ENCODE results near the gene ATP10A. TPM values are rescaled to one million over a fixed set of nuclear protein-coding genes. Genes with fewer than 3 reads are reported as not detected.

Gene ATP10A
- total and polyA plus RNA-seq, 9 of the 15 experiments (the other 6 are each of a cell fraction or from before 2014, with no cell fraction given), result 0.09 TPM; not detected in 8

DNA sequence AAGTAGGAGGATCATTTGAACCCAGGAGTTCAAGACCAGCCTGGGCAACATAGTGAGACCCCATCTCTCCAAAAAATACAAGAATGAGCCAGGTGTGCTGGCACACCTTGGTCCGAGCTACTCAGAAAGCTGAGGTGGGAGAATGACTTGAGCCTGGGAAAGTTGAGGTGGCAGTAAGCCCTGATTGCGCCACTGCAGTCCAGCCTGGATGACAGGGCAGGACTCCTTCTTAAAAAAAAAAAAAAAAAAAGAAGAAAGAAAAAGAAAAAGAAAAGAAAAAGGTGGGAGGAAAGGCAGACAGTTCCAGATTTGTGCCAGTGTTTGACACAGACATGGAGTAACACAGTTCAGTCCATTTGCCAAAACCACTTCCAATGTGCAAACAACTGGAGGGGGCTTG lies 75.7 kb downstream of the ATP10A start:
- no peak for DNase-seq (ENCODE audit: extremely low read depth in 1 of 4, low spot score in 3 of 4)
- intact Hi-C loops (cut with micrococcal nuclease) (no loop called here), in situ Hi-C loops (cut with MboI) (no loop called here)
- peaks cover 8 to 11% of the 10 kb centered on the region in 2 experiments; a peak in 3 of 5 replicates for H3K4me1 ChIP-seq (replicated peaks in 1 of 2; ENCODE audit: control insufficient read depth in 2 of 2, insufficient read depth in 2 of 2, low read length in 2 of 2)
- no peak overlapping the region for H3K4me3 ChIP-seq
- ChIA-PET CTCF (ENCODE audit: low intra/inter-chr PET ratio) (interaction anchor here (0.6 kb wide), 1 partner anchor 521 kb away, joined by 3 read pairs; no protein-coding TSS in a partner anchor), POLR2A (interaction anchor here (0.9 kb wide), 1 partner anchor 9 kb away, joined by 3 read pairs; no protein-coding TSS in a partner anchor)
- no peaks in the 10 kb centered on the region for H3K79me2 ChIP-seq (ENCODE audit: control insufficient read depth, insufficient read depth, low read length)
- no peak overlapping the region for H3K27ac ChIP-seq (ENCODE audit: extremely low read depth, low read depth, low read length)
- H3K9me3 ChIP-seq (replicated peaks; ENCODE audit: control insufficient read depth, insufficient read depth, low read depth, low read length), result no peaks in the 10 kb centered on the region
- no peaks in the 10 kb centered on the region for H3K36me3 ChIP-seq (ENCODE audit: control insufficient read depth, insufficient read depth, low read length)
- H3K9me1 ChIP-seq (ENCODE audit: control insufficient read depth, insufficient read depth, low read length), result no peaks in the 10 kb centered on the region
- no peak overlapping the region for H3K4me2 ChIP-seq (ENCODE audit: insufficient read depth, low read length)
- ATAC-seq, result no peak
- H3K9ac ChIP-seq (ENCODE audit: insufficient read depth in 1 of 2, low read depth in 2 of 2, low read length in 2 of 2), result no peak overlapping the region
- WGBS (ENCODE audit: insufficient coverage, low coverage, missing lambda C conversion rate), result 20% methylated on average over 2 of the region's 2 CpGs
- TF ChIP-seq, protein P1, sequence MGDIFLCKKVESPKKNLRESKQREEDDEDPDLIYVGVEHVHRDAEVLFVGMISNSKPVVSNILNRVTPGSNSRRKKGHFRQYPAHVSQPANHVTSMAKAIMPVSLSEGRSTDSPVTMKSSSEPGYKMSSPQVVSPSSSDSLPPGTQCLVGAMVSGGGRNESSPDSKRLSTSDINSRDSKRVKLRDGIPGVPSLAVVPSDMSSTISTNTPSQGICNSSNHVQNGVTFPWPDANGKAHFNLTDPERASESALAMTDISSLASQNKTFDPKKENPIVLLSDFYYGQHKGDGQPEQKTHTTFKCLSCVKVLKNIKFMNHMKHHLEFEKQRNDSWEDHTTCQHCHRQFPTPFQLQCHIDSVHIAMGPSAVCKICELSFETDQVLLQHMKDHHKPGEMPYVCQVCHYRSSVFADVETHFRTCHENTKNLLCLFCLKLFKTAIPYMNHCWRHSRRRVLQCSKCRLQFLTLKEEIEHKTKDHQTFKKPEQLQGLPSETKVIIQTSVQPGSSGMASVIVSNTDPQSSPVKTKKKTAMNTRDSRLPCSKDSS (IDR thresholded peaks at IDR 0.05; ENCODE audit: low read depth, partially characterized antibody), result no peak
- no peak for TF ChIP-seq RNF2 (IDR thresholded peaks at IDR 0.05)
- TF ChIP-seq, protein P2, sequence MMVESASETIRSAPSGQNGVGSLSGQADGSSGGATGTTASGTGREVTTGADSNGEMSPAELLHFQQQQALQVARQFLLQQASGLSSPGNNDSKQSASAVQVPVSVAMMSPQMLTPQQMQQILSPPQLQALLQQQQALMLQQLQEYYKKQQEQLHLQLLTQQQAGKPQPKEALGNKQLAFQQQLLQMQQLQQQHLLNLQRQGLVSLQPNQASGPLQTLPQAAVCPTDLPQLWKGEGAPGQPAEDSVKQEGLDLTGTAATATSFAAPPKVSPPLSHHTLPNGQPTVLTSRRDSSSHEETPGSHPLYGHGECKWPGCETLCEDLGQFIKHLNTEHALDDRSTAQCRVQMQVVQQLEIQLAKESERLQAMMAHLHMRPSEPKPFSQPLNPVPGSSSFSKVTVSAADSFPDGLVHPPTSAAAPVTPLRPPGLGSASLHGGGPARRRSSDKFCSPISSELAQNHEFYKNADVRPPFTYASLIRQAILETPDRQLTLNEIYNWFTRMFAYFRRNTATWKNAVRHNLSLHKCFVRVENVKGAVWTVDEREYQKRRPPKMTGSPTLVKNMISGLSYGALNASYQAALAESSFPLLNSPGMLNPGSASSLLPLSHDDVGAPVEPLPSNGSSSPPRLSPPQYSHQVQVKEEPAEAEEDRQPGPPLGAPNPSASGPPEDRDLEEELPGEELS (CRISPR knock-in tag; IDR thresholded peaks at IDR 0.05; ENCODE audit: borderline replicate concordance), result no peak
- TF ChIP-seq KDM4B (IDR thresholded peaks at IDR 0.05; ENCODE audit: borderline replicate concordance in 2 of 2, low read depth in 1 of 2), result no peak
- TF ChIP-seq CBX5 (IDR thresholded peaks at IDR 0.05; ENCODE audit: borderline replicate concordance, low read depth), result no peak
- TF ChIP-seq, protein P3, sequence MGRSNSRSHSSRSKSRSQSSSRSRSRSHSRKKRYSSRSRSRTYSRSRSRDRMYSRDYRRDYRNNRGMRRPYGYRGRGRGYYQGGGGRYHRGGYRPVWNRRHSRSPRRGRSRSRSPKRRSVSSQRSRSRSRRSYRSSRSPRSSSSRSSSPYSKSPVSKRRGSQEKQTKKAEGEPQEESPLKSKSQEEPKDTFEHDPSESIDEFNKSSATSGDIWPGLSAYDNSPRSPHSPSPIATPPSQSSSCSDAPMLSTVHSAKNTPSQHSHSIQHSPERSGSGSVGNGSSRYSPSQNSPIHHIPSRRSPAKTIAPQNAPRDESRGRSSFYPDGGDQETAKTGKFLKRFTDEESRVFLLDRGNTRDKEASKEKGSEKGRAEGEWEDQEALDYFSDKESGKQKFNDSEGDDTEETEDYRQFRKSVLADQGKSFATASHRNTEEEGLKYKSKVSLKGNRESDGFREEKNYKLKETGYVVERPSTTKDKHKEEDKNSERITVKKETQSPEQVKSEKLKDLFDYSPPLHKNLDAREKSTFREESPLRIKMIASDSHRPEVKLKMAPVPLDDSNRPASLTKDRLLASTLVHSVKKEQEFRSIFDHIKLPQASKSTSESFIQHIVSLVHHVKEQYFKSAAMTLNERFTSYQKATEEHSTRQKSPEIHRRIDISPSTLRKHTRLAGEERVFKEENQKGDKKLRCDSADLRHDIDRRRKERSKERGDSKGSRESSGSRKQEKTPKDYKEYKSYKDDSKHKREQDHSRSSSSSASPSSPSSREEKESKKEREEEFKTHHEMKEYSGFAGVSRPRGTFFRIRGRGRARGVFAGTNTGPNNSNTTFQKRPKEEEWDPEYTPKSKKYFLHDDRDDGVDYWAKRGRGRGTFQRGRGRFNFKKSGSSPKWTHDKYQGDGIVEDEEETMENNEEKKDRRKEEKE (IDR thresholded peaks at IDR 0.05; ENCODE audit: borderline replicate concordance in 1 of 2, control insufficient read depth in 1 of 2, low read depth in 2 of 2, low read length in 1 of 2), result no peak
- no peak for TF ChIP-seq IFI16 (CRISPR knock-in tag; IDR thresholded peaks at IDR 0.05)
- no peak for TF ChIP-seq NR2C1 (IDR thresholded peaks at IDR 0.05)
- no peak for TF ChIP-seq NR2C1 (tag; IDR thresholded peaks at IDR 0.05)
- no peak for TF ChIP-seq SRSF7 (optimal IDR thresholded peaks at IDR 0.05; ENCODE audit: low read depth, low read length)
- FAIRE-seq, result no peak
- no peaks in the 10 kb centered on the region for H4K20me1 ChIP-seq (replicated peaks; ENCODE audit: control insufficient read depth, insufficient read depth, low read length)
- H2AFZ ChIP-seq (ENCODE audit: low read depth, low read length), result no peak overlapping the region
- peaks cover 0 to 4% of the 10 kb centered on the region in 2 experiments; a peak in 1 of 5 replicates for H3K27me3 ChIP-seq (ENCODE audit: control insufficient read depth in 2 of 2, insufficient read depth in 2 of 2, low read length in 2 of 2)
- BruUV-seq (replicated peaks), result no TSS peak
